Measurements from ENCODE around the gene KLHL30. TPM values are rescaled to one million over a fixed set of nuclear protein-coding genes. Genes with fewer than 3 reads are reported as not detected.

The KLHL30 gene
- total and polyA plus RNA-seq, 2 donors (not counting 1 experiment from before 2014, with no cell fraction given): 1.2 to 1.6 TPM

GRCh38 chr2:238144262-238144661 is 5.8 kb downstream of the KLHL30 start:
- no peak overlapping the region for H3K9ac ChIP-seq (ENCODE audit: insufficient read depth, low read length)
- H3K79me2 ChIP-seq (ENCODE audit: control insufficient read depth, insufficient read depth, low read length): no peaks in the 10 kb centered on the region
- H3K4me3 ChIP-seq (replicated peaks in 1 of 4; ENCODE audit: control extremely low read depth in 1 of 4, insufficient read depth in 1 of 4, low read depth in 3 of 4, low read length in 4 of 4): no peak overlapping the region
- H3K4me2 ChIP-seq (ENCODE audit: extremely low read depth, insufficient read depth, low read length): no peak overlapping the region
- DNase-seq (ENCODE audit: low read depth in 2 of 2): no peak
- H4K20me1 ChIP-seq (ENCODE audit: control insufficient read depth, extremely low read depth, insufficient read depth, low read length): no peaks in the 10 kb centered on the region
- H3K9me3 ChIP-seq (ENCODE audit: control insufficient read depth, insufficient read depth, low read depth, low read length): no peaks in the 10 kb centered on the region
- H3K27ac ChIP-seq (ENCODE audit: insufficient read depth, low read length): no peak overlapping the region
- no peak for TF ChIP-seq EZH2 (IDR thresholded peaks at IDR 0.05; ENCODE audit: low read length, missing control alignments)
- TF ChIP-seq, protein P1, sequence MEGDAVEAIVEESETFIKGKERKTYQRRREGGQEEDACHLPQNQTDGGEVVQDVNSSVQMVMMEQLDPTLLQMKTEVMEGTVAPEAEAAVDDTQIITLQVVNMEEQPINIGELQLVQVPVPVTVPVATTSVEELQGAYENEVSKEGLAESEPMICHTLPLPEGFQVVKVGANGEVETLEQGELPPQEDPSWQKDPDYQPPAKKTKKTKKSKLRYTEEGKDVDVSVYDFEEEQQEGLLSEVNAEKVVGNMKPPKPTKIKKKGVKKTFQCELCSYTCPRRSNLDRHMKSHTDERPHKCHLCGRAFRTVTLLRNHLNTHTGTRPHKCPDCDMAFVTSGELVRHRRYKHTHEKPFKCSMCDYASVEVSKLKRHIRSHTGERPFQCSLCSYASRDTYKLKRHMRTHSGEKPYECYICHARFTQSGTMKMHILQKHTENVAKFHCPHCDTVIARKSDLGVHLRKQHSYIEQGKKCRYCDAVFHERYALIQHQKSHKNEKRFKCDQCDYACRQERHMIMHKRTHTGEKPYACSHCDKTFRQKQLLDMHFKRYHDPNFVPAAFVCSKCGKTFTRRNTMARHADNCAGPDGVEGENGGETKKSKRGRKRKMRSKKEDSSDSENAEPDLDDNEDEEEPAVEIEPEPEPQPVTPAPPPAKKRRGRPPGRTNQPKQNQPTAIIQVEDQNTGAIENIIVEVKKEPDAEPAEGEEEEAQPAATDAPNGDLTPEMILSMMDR (conservative IDR thresholded peaks at IDR 0.05 in 1 of 2, IDR thresholded peaks at IDR 0.05 in 1 of 2; ENCODE audit: low read depth in 1 of 2, low read length in 2 of 2): no peak
- no peaks in the 10 kb centered on the region for H3K27me3 ChIP-seq (ENCODE audit: control insufficient read depth, insufficient read depth, low read length)
- no peaks in the 10 kb centered on the region for H3K36me3 ChIP-seq (ENCODE audit: control insufficient read depth, insufficient read depth, low read length)
- peaks cover 12% of the 10 kb centered on the region for H3K4me1 ChIP-seq (ENCODE audit: control insufficient read depth, extremely low read depth, insufficient read depth, low read length)
- H2AFZ ChIP-seq (ENCODE audit: low read length): no peak overlapping the region

GRCh38 chr2:238145046-238145445 is 6.6 kb downstream of the KLHL30 start:
- no peak overlapping the region for H3K4me3 ChIP-seq (replicated peaks in 1 of 4; ENCODE audit: control extremely low read depth in 1 of 4, insufficient read depth in 1 of 4, low read depth in 3 of 4, low read length in 4 of 4)
- H3K36me3 ChIP-seq (ENCODE audit: control insufficient read depth, insufficient read depth, low read length): no peaks in the 10 kb centered on the region
- peaks cover 12% of the 10 kb centered on the region for H3K4me1 ChIP-seq (ENCODE audit: control insufficient read depth, extremely low read depth, insufficient read depth, low read length)
- H3K4me2 ChIP-seq (ENCODE audit: extremely low read depth, insufficient read depth, low read length): no peak overlapping the region
- H3K27ac ChIP-seq (ENCODE audit: insufficient read depth, low read length): no peak overlapping the region
- no peak for TF ChIP-seq EZH2 (IDR thresholded peaks at IDR 0.05; ENCODE audit: low read length, missing control alignments)
- TF ChIP-seq, protein P1 (conservative IDR thresholded peaks at IDR 0.05 in 1 of 2, IDR thresholded peaks at IDR 0.05 in 1 of 2; ENCODE audit: low read depth in 1 of 2, low read length in 2 of 2): no peak
- H3K9ac ChIP-seq (ENCODE audit: insufficient read depth, low read length): no peak overlapping the region
- no peaks in the 10 kb centered on the region for H3K79me2 ChIP-seq (ENCODE audit: control insufficient read depth, insufficient read depth, low read length)
- no peaks in the 10 kb centered on the region for H3K9me3 ChIP-seq (ENCODE audit: control insufficient read depth, insufficient read depth, low read depth, low read length)
- H2AFZ ChIP-seq (ENCODE audit: low read length): no peak overlapping the region
- no peaks in the 10 kb centered on the region for H4K20me1 ChIP-seq (ENCODE audit: control insufficient read depth, extremely low read depth, insufficient read depth, low read length)
- H3K27me3 ChIP-seq (ENCODE audit: control insufficient read depth, insufficient read depth, low read length): no peaks in the 10 kb centered on the region
- no peak for DNase-seq (ENCODE audit: low read depth in 2 of 2)

GRCh38 chr2:238145851-238146250 is 7.4 kb downstream of the KLHL30 start:
- Histone ChIP-seq H4K20me1 (ENCODE audit: control insufficient read depth, extremely low read depth, insufficient read depth, low read length) (no peaks in the 10 kb centered on the region), H3K79me2 (ENCODE audit: control insufficient read depth, insufficient read depth, low read length) (no peaks in the 10 kb centered on the region), H3K36me3 (ENCODE audit: control insufficient read depth, insufficient read depth, low read length) (no peaks in the 10 kb centered on the region), H3K27me3 (ENCODE audit: control insufficient read depth, insufficient read depth, low read length) (no peaks in the 10 kb centered on the region), H3K9me3 (ENCODE audit: control insufficient read depth, insufficient read depth, low read depth, low read length) (no peaks in the 10 kb centered on the region), H3K27ac (ENCODE audit: insufficient read depth, low read length) (no peak overlapping the region), H3K4me1 (ENCODE audit: control insufficient read depth, extremely low read depth, insufficient read depth, low read length) (peaks cover 12% of the 10 kb centered on the region), H2AFZ (ENCODE audit: low read length) (no peak overlapping the region), H3K9ac (ENCODE audit: insufficient read depth, low read length) (no peak overlapping the region), H3K4me2 (ENCODE audit: extremely low read depth, insufficient read depth, low read length) (no peak overlapping the region), H3K4me3 (replicated peaks in 1 of 4; ENCODE audit: control extremely low read depth in 1 of 4, insufficient read depth in 1 of 4, low read depth in 3 of 4, low read length in 4 of 4) (no peak overlapping the region)
- TF ChIP-seq, protein P1 (conservative IDR thresholded peaks at IDR 0.05 in 1 of 2, IDR thresholded peaks at IDR 0.05 in 1 of 2; ENCODE audit: low read depth in 1 of 2, low read length in 2 of 2): no peak
- no peak for TF ChIP-seq EZH2 (IDR thresholded peaks at IDR 0.05; ENCODE audit: low read length, missing control alignments)
- no peak for DNase-seq (ENCODE audit: low read depth in 2 of 2)
